Measurements from ENCODE around the gene ASCC3.

The ASCC3 gene

GRCh38 chr6:100462706-100463629, 418.2 kb downstream of the ASCC3 start:
- DNase-seq: no peak

GRCh38 chr6:100461917-100462705, 419.0 kb downstream of the ASCC3 start:
- no peak for DNase-seq

- no peak for DNase-seq
These were observed 419.7 kb downstream of the ASCC3 start for GRCh38 chr6:100461278-100461916.

- DNase-seq: no peak
These were observed 420.4 kb downstream of the ASCC3 start for GRCh38 chr6:100460650-100461204.

- no peak for DNase-seq
These were observed 421.4 kb downstream of the ASCC3 start for GRCh38 chr6:100459592-100460184.

GRCh38 chr6:100458841-100459591, 422.1 kb downstream of the ASCC3 start:
- no peak for DNase-seq

Measured in HCEC 1CT (cell line).